Pancreas (tissue), 10 donors: ENCODE measurements around the gene TMEM63B. TPM values are rescaled to one million over a fixed set of nuclear protein-coding genes. Genes with fewer than 3 reads are reported as not detected.

Experiments
- ATAC-seq, 4 donors: fragments of 200-7000 bp; cut with Tn5 transposase; one replicate each; pipeline versions ENCODE4 v1.8.0 to v1.9.1; 2020; ENCODE audit warnings: mild to moderate bottlenecking in 4 of 4, moderate library complexity in 4 of 4
- DNase-seq, 6 donors: peaks; one replicate each; pipeline ENCODE4 v3.0.0-alpha.2; 2020
- FAIRE-seq: peaks from 2 replicates; lab custom pipeline; 2012; peaks lifted over from hg19 to GRCh38; lab: Jason Lieb, UNC
- H3K27ac ChIP-seq, 4 donors: fragments of 200-600 bp; sonication (generic); 1 replicate in 3 of 4; 2 replicates in 1 of 4; pipeline versions ENCODE4 v1.5.0 to v1.8.0; 2020
- H3K27me3 ChIP-seq, 4 donors: fragments of 200-600 bp; one replicate each; pipeline ENCODE4 v1.8.0; 2021
- H3K36me3 ChIP-seq, 3 donors: fragments of 200-600 bp; sonication (generic) in 1 of 3; one replicate each; pipeline versions ENCODE4 v1.5.0 to v1.8.0; 2020 to 2021
- H3K4me1 ChIP-seq, 3 donors: fragments of 200-600 bp; one replicate each; pipeline ENCODE4 v1.8.0; 2021
- H3K4me3 ChIP-seq, 4 donors: fragments of 200-600 bp; sonication (generic) in 2 of 4; one replicate each; pipeline versions ENCODE4 v1.5.0 to v1.8.0; 2020 to 2021
- H3K9me3 ChIP-seq, 4 donors: fragments of 200-600 bp; one replicate each; pipeline ENCODE4 v1.8.0; 2021
- WGBS, 2 donors: extraction: QIAGEN DNeasy Blood & Tissue Kit; methylation state at CpG; one replicate each; pipeline ENCODE4 v1.1.7; 2013; 5-methylcytosine and 5-hydroxymethylcytosine counted together
- intact Hi-C, 3 donors: fragments of 100-400 bp; cut with DNase I; formaldehyde crosslinking; loops; one replicate each; pipeline versions ENCODE4 v1.11.1 to v1.14.2; 2022
- polyA plus RNA-seq, 2 donors: library from polyadenylated mRNA; stranded (reverse); fragments of 200-250 nt; gene quantifications; one replicate each; pipeline ENCODE4 v1.2.3, GENCODE V29; 2013
- total RNA-seq, 6 donors: library from RNA; stranded (reverse); fragmentation: NEBNext Ultra II Directional in 4 of 6; extraction: Animal tissue kit (Norgen Biotek cat#: 25700) in 4 of 6; gene quantifications; one replicate each; pipeline versions ENCODE4 v1.2.1 to v1.2.4, GENCODE V29; 2021 to 2023
- TF ChIP-seq, protein P1 (sequence below), 4 donors: fragments of 200-600 bp; sonication (generic) in 3 of 4; IDR thresholded peaks; one replicate each; pipeline versions ENCODE4 v1.5.0 to v1.8.0; 2021; ENCODE audit warnings: antibody characterized with exemption in 4 of 4
- donor health status: healthy with polysubstance abuse.
- donor health status: DM: no; HTN: no; CAD: no; lungs with moderate emphysema.
- donor health status: DM: no; HTN: no; CAD: no.
- donor health status: control.
- donor health status: control.
- donor health status: Bipolar disorder and iron deficiency.
- donor health status: DM: yes; HTN: yes; CAD: no.
- donor health status: DM: no; HTN: no; CAD: no.
- donor health status: DM: no; HTN: no; CAD: no.
- donor health status: DM: yes; HTN: yes; CAD: no.

The TMEM63B gene
- total and polyA plus RNA-seq, 8 donors: 7.2 to 19.9 (median 11.9) TPM

DNA sequence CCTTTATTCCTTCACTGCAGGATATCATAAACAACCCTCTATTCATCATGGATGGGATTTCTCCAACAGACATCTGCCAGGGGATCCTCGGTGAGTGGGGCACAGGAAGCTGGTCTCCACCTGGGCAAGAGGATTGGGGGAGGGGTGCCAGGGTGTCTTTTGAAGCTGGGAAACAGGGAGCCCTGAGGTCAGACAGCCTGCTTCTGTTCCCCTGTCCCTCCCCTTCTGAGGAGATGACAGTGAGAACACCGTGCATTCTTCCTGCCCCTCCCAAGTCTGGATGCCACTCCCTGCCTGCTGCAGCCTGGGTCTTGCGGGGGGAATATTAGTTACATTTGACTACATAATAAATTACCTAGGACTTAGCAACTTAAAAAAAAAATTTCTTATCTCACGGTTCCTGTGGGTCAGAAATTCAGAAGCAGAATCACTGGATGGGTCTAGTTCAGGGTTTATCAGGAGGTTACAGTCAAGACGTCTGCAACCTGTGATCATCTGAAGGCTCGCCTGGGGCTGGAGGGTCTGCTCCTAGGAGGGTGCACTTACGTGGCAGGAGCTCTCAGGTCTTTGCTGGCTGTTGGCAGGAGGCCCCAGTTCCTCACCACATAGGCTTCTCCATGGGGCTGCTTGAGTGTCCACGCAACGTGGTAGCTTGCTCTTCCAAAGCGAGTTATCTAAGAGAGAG is 42.7 kb downstream of the TMEM63B start:
- FAIRE-seq (no peak), ATAC-seq (no peak), DNase-seq (no peak)
- no peaks in the 10 kb centered on the region for H3K36me3 ChIP-seq
- H3K4me1 ChIP-seq: no peaks in the 10 kb centered on the region
- H3K9me3 ChIP-seq: no peaks in the 10 kb centered on the region
- 66 to 74% methylated on average over 10 of the region's 10 CpGs for WGBS, 2 donors
- no peak overlapping the region for H3K4me3 ChIP-seq
- TF ChIP-seq, protein P1, sequence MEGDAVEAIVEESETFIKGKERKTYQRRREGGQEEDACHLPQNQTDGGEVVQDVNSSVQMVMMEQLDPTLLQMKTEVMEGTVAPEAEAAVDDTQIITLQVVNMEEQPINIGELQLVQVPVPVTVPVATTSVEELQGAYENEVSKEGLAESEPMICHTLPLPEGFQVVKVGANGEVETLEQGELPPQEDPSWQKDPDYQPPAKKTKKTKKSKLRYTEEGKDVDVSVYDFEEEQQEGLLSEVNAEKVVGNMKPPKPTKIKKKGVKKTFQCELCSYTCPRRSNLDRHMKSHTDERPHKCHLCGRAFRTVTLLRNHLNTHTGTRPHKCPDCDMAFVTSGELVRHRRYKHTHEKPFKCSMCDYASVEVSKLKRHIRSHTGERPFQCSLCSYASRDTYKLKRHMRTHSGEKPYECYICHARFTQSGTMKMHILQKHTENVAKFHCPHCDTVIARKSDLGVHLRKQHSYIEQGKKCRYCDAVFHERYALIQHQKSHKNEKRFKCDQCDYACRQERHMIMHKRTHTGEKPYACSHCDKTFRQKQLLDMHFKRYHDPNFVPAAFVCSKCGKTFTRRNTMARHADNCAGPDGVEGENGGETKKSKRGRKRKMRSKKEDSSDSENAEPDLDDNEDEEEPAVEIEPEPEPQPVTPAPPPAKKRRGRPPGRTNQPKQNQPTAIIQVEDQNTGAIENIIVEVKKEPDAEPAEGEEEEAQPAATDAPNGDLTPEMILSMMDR (IDR thresholded peaks at IDR 0.05): no peak
- intact Hi-C loops: loop anchor here in 2 of 3 donors (5.0 to 10.0 kb wide), 3 partner anchors 62 to 165 kb away; no protein-coding TSS in a partner anchor
- no peaks in the 10 kb centered on the region for H3K27me3 ChIP-seq
- H3K27ac ChIP-seq: no peak overlapping the region

- ATAC-seq (no peak), FAIRE-seq (no peak), DNase-seq (no peak)
- Histone ChIP-seq H3K9me3 (no peaks in the 10 kb centered on the region), H3K27me3 (no peaks in the 10 kb centered on the region), H3K4me3 (no peak overlapping the region), H3K4me1 (no peaks in the 10 kb centered on the region), H3K27ac (no peak overlapping the region), H3K36me3 (no peaks in the 10 kb centered on the region)
- TF ChIP-seq, protein P1 (IDR thresholded peaks at IDR 0.05): no peak
- WGBS, 2 donors: 66 to 68% methylated on average over 12 of the region's 12 CpGs
- intact Hi-C loops: loop anchor here in 2 of 3 donors (5.0 to 10.0 kb wide), 3 partner anchors 60 to 163 kb away; no protein-coding TSS in a partner anchor
Measured at GRCh38 chr6:44171899-44172546, 44.7 kb downstream of the TMEM63B start.

GRCh38 chr6:44172731-44173500 is 45.6 kb downstream of the TMEM63B start:
- H3K27ac ChIP-seq: no peak overlapping the region
- WGBS, 2 donors: 23 to 24% methylated on average over 15 of the region's 15 CpGs
- TF ChIP-seq, protein P1 (IDR thresholded peaks at IDR 0.05): peak; percentile 76 to 78 (median 78)

DNA sequence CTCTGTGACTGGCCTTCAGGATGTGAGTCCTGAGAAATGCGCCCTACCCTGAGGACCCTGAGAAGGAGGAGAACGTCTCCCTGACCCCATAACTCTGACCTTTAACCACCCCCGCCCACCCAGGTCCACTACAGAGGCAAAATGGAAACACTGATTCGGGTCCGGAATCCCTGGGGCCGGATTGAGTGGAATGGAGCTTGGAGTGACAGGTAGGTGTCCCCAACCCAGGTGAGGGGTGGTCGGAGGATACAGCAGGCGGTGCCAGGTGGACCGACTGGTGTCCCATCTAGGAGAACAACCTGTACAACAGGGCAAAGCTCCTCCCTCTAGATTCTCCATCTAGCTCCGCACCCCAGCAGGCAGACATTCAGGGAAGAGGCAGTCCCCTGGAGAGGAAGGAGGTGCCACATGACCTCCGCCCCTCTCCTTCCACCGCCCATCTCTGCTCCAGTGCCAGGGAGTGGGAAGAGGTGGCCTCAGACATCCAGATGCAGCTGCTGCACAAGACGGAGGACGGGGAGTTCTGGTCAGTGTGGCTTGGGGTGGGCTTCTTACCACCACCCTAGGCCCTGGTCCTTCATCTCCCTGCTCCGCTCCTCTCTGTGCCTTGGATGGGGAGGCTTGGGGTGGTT is 48.9 kb downstream of the TMEM63B start:
- ATAC-seq (no peak), FAIRE-seq (no peak), DNase-seq (no peak)
- Histone ChIP-seq H3K4me3 (no peak overlapping the region), H3K4me1 (no peaks in the 10 kb centered on the region), H3K27me3 (no peaks in the 10 kb centered on the region), H3K27ac (no peak overlapping the region), H3K9me3 (no peaks in the 10 kb centered on the region), H3K36me3 (no peaks in the 10 kb centered on the region)
- TF ChIP-seq, protein P1 (IDR thresholded peaks at IDR 0.05): no peak
- WGBS, 2 donors: 79 to 80% methylated on average over 15 of the region's 15 CpGs
- intact Hi-C loops: loop anchor here in 1 of 3 donors (10.0 kb wide), 1 partner anchor 159 kb away; no protein-coding TSS in a partner anchor

More at GRCh38 chr6:44172731-44173500, 45.6 kb downstream of the TMEM63B start:
- Histone ChIP-seq H3K9me3 (no peaks in the 10 kb centered on the region), H3K36me3 (no peaks in the 10 kb centered on the region), H3K4me3 (no peak overlapping the region), H3K27me3 (no peaks in the 10 kb centered on the region), H3K4me1 (no peaks in the 10 kb centered on the region)
- intact Hi-C loops: loop anchor here in 2 of 3 donors (5.0 to 10.0 kb wide), 3 partner anchors 59 to 162 kb away; no protein-coding TSS in a partner anchor
- ATAC-seq (peak; percentile 92 to 99 (median 96)), DNase-seq (peak; percentile 74 to 91 (median 86)), FAIRE-seq (no peak)
